Measurements from ENCODE around the gene CFAP61.

DNA sequence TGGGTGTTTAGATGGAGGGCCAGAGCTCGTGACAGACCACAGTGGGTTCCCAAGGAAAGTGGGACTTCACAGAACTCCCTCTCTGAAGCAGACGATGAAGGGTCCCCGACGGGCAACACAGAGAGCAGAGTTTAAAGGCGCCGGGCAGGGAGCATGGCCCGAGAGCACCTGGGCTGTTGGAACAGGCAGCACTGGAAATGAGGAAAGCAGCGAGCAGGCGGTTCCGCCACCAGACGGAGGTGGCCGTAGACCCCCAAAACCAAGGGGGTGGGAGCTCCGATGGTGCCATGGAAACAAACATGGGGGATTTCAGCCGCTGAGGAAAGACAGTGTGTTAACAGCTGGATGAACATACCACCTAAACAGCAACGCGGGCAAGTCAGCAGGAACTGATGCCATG is 288.1 kb downstream of the CFAP61 start:
- TF ChIP-seq, protein P1, sequence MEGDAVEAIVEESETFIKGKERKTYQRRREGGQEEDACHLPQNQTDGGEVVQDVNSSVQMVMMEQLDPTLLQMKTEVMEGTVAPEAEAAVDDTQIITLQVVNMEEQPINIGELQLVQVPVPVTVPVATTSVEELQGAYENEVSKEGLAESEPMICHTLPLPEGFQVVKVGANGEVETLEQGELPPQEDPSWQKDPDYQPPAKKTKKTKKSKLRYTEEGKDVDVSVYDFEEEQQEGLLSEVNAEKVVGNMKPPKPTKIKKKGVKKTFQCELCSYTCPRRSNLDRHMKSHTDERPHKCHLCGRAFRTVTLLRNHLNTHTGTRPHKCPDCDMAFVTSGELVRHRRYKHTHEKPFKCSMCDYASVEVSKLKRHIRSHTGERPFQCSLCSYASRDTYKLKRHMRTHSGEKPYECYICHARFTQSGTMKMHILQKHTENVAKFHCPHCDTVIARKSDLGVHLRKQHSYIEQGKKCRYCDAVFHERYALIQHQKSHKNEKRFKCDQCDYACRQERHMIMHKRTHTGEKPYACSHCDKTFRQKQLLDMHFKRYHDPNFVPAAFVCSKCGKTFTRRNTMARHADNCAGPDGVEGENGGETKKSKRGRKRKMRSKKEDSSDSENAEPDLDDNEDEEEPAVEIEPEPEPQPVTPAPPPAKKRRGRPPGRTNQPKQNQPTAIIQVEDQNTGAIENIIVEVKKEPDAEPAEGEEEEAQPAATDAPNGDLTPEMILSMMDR (IDR thresholded peaks at IDR 0.05; ENCODE audit: poor library complexity) = no peak
- no peak for TF ChIP-seq EZH2 (IDR thresholded peaks at IDR 0.05; ENCODE audit: borderline replicate concordance)
